PC-9 (cell line): Measurements from ENCODE around the gene CCDC85B.

Experiments
- EZH2 ChIP-seq: fragments of 200-600 bp; sonication (generic); IDR thresholded peaks from 2 replicates; pipeline ENCODE4 v1.8.0; 2017; ENCODE audit warnings: antibody characterized with exemption, low read depth
- TF ChIP-seq, protein P1 (sequence below): fragments of 200-600 bp; sonication (generic); conservative IDR thresholded peaks from 2 replicates; pipeline ENCODE4 v1.6.1; 2017; ENCODE audit warnings: mixed run types, antibody characterized with exemption, mild to moderate bottlenecking, moderate library complexity

- TF ChIP-seq, protein P1, sequence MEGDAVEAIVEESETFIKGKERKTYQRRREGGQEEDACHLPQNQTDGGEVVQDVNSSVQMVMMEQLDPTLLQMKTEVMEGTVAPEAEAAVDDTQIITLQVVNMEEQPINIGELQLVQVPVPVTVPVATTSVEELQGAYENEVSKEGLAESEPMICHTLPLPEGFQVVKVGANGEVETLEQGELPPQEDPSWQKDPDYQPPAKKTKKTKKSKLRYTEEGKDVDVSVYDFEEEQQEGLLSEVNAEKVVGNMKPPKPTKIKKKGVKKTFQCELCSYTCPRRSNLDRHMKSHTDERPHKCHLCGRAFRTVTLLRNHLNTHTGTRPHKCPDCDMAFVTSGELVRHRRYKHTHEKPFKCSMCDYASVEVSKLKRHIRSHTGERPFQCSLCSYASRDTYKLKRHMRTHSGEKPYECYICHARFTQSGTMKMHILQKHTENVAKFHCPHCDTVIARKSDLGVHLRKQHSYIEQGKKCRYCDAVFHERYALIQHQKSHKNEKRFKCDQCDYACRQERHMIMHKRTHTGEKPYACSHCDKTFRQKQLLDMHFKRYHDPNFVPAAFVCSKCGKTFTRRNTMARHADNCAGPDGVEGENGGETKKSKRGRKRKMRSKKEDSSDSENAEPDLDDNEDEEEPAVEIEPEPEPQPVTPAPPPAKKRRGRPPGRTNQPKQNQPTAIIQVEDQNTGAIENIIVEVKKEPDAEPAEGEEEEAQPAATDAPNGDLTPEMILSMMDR: no peak
- no peak for TF ChIP-seq EZH2
Observed at GRCh38 chr11:65894034-65894591, 3.6 kb downstream of the CCDC85B start.
